ENCODE data around the gene MEIS3.

DNA sequence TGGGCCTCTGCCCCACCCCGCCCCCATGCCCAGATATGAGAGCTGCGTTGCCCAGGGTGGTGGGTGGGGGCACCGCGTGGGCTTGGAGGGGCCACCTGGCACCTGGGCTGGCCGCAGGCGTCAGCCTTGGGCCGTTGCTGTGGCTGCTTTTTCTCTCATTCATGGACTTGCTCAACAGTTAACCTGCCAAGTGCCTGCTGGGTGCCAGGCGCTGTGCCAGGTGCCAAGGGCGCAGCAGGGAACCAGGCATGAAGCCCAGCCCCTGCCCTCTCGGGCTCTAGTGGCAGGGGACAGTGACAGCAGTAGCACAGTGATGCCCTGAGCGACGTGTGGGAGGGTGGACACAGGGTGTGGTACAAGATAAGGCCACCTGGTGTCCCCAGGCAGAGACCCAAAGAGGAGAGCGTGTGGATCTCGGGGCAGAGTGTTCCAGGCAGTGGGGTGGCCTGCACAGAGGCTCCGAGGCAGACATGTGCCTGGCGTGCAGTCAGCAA is 42.1 kb downstream of the MEIS3 start:
- TF ChIP-seq, protein P1, sequence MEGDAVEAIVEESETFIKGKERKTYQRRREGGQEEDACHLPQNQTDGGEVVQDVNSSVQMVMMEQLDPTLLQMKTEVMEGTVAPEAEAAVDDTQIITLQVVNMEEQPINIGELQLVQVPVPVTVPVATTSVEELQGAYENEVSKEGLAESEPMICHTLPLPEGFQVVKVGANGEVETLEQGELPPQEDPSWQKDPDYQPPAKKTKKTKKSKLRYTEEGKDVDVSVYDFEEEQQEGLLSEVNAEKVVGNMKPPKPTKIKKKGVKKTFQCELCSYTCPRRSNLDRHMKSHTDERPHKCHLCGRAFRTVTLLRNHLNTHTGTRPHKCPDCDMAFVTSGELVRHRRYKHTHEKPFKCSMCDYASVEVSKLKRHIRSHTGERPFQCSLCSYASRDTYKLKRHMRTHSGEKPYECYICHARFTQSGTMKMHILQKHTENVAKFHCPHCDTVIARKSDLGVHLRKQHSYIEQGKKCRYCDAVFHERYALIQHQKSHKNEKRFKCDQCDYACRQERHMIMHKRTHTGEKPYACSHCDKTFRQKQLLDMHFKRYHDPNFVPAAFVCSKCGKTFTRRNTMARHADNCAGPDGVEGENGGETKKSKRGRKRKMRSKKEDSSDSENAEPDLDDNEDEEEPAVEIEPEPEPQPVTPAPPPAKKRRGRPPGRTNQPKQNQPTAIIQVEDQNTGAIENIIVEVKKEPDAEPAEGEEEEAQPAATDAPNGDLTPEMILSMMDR (IDR thresholded peaks at IDR 0.05), result no peak
- TF ChIP-seq POLR2A (IDR thresholded peaks at IDR 0.05) (no peak), POLR2AphosphoS5 (IDR thresholded peaks at IDR 0.05) (no peak)

Measured in prostate gland (tissue), 2 donors.